Lung (tissue), 12 donors: Measurements from ENCODE around the gene DEDD. TPM values are rescaled to one million over a fixed set of nuclear protein-coding genes. Genes with fewer than 3 reads are reported as not detected.

Experiments used
- ATAC-seq: fragments of 200-7000 bp; cut with Tn5 transposase; one replicate; pipeline ENCODE4 v1.9.1; 2020; ENCODE audit warnings: moderate number of reproducible peaks; ENCODE audit not compliant: insufficient read depth, low FRiP score
- DNase-seq, 3 donors: peaks; one replicate each; pipeline ENCODE4 v3.0.0-alpha.2; 2013 to 2017
- H3K27ac ChIP-seq, 2 donors: one replicate each; pipeline ENCODE4 v1.5.1; 2013; ENCODE audit warnings: mild to moderate bottlenecking in 2 of 2, moderate library complexity in 2 of 2, control low read depth in 1 of 2, inconsistent platforms in 1 of 2, low read depth in 1 of 2, low read length in 1 of 2
- H3K27me3 ChIP-seq, 3 donors: one replicate each; pipeline ENCODE4 v1.5.1; 2013; ENCODE audit warnings: low read length in 2 of 3; ENCODE audit not compliant: control insufficient read depth in 3 of 3, insufficient read depth in 3 of 3
- H3K36me3 ChIP-seq, 4 donors: one replicate each; pipeline ENCODE4 v1.5.1; 2013; ENCODE audit warnings: low read length in 4 of 4, mild to moderate bottlenecking in 1 of 4, moderate library complexity in 1 of 4; ENCODE audit not compliant: control insufficient read depth in 4 of 4, insufficient read depth in 4 of 4
- H3K4me1 ChIP-seq, 5 donors: one replicate each; pipeline ENCODE4 v1.5.1; 2013; ENCODE audit warnings: low read length in 5 of 5, mild to moderate bottlenecking in 2 of 5, moderate library complexity in 1 of 5; ENCODE audit not compliant: control insufficient read depth in 5 of 5, insufficient read depth in 5 of 5
- H3K4me3 ChIP-seq: one replicate; pipeline ENCODE4 v1.5.1; 2013; ENCODE audit warnings: mild to moderate bottlenecking, control low read depth, moderate library complexity
- H3K9ac ChIP-seq, 2 donors: one replicate each; pipeline ENCODE4 v1.5.1; 2013; ENCODE audit warnings: low read length in 2 of 2, control low read depth in 1 of 2; ENCODE audit not compliant: insufficient read depth in 1 of 2
- H3K9me3 ChIP-seq, 4 donors: one replicate each; pipeline ENCODE4 v1.5.1; 2013; ENCODE audit warnings: low read length in 3 of 4, mild to moderate bottlenecking in 1 of 4, moderate library complexity in 1 of 4; ENCODE audit not compliant: control insufficient read depth in 4 of 4, insufficient read depth in 3 of 4
- CTCF ChIP-seq: IDR thresholded peaks from 2 replicates; pipeline ENCODE4 v1.5.1; 2012; ENCODE audit warnings: mild to moderate bottlenecking; ENCODE audit errors: control extremely low read depth, extremely low read depth
- WGBS, 2 donors: extraction: QIAGEN DNeasy Blood & Tissue Kit; methylation state at CpG; one replicate each; pipeline ENCODE4 v1.1.7; 2013; 5-methylcytosine and 5-hydroxymethylcytosine counted together
- polyA plus RNA-seq, 2 donors: library from polyadenylated mRNA; stranded (reverse); fragments of 200-250 nt; gene quantifications; one replicate each; pipeline ENCODE4 v1.2.1, GENCODE V29; 2013
- total RNA-seq, 2 donors: library from RNA; depleted of rRNA in 1 of 2; stranded (reverse); fragments of >200 nt in 1 of 2; gene quantifications; one replicate each; pipeline ENCODE4 v1.2.1, GENCODE V29; 2014 to 2021
- donor health status: control.
- donor health status: control.
- donor health status: Bipolar disorder and iron deficiency.
- donor health status: healthy.
- donor health status: DM: yes; HTN: yes; CAD: no.

DEDD gene
- total and polyA plus RNA-seq, 4 donors = 19.4 to 38.8 (median 30.9) TPM

GRCh38 chr1:161173711-161174110, 41.2 kb upstream of the DEDD start:
- ATAC-seq (no peak), DNase-seq (no peak)
- Histone ChIP-seq H3K27ac (peak overlapping the region; percentile 25 to 45), H3K4me1 (peaks cover 0 to 21% (median 7%) of the 10 kb centered on the region in 5 donors), H3K9me3 (no peaks in the 10 kb centered on the region), H3K9ac (no peak overlapping the region), H3K27me3 (no peaks in the 10 kb centered on the region), H3K36me3 (peaks cover 7 to 47% (median 37%) of the 10 kb centered on the region in 4 donors), H3K4me3 (no peak overlapping the region)
- 95 to 97% methylated on average over 11 of the region's 11 CpGs for WGBS, 2 donors
- no peak for TF ChIP-seq CTCF

GRCh38 chr1:161172776-161173376, 40.4 kb upstream of the DEDD start:
- Histone ChIP-seq H3K36me3 (peaks cover 7 to 47% (median 37%) of the 10 kb centered on the region in 4 donors), H3K9ac (no peak overlapping the region), H3K4me3 (no peak overlapping the region), H3K27me3 (no peaks in the 10 kb centered on the region), H3K27ac (peak overlapping the region; percentile 25 to 45), H3K9me3 (no peaks in the 10 kb centered on the region), H3K4me1 (peaks cover 0 to 19% (median 7%) of the 10 kb centered on the region in 5 donors)
- 61 to 71% methylated on average over 4 of the region's 4 CpGs for WGBS, 2 donors
- TF ChIP-seq CTCF = no peak
- no peak for DNase-seq
- ATAC-seq = no peak

GRCh38 chr1:161172349-161172748, 39.9 kb upstream of the DEDD start:
- DNase-seq = no peak
- Histone ChIP-seq H3K4me3 (no peak overlapping the region), H3K36me3 (peaks cover 7 to 47% (median 37%) of the 10 kb centered on the region in 4 donors), H3K4me1 (peaks cover 0 to 15% (median 8%) of the 10 kb centered on the region in 5 donors), H3K27ac (no peak overlapping the region), H3K9me3 (no peaks in the 10 kb centered on the region), H3K27me3 (no peaks in the 10 kb centered on the region), H3K9ac (no peak overlapping the region)
- TF ChIP-seq CTCF = no peak
- no peak for ATAC-seq
- WGBS, 2 donors = 88 to 92% methylated on average over 1 of the region's 1 CpG

GRCh38 chr1:161171696-161172095, 39.2 kb upstream of the DEDD start:
- peaks cover 0 to 18% (median 9%) of the 10 kb centered on the region in 5 donors for H3K4me1 ChIP-seq
- no peak overlapping the region for H3K9ac ChIP-seq
- H3K4me3 ChIP-seq = no peak overlapping the region
- no peak for DNase-seq
- TF ChIP-seq CTCF = no peak
- 87 to 91% methylated on average over 12 of the region's 12 CpGs for WGBS, 2 donors
- no peaks in the 10 kb centered on the region for H3K9me3 ChIP-seq
- no peaks in the 10 kb centered on the region for H3K27me3 ChIP-seq
- peak overlapping the region in 1 of 2 donors; percentile 9 for H3K27ac ChIP-seq
- H3K36me3 ChIP-seq = peaks cover 7 to 44% (median 37%) of the 10 kb centered on the region in 4 donors
- ATAC-seq = no peak
